Measurements from ENCODE around the gene AOX1. TPM values are rescaled to one million over a fixed set of nuclear protein-coding genes. Genes with fewer than 3 reads are reported as not detected.

The AOX1 gene
- total and polyA plus RNA-seq, 2 of the 8 experiments (the other 6 are each of a cell fraction or from before 2014, with no cell fraction given), result 5.6 to 8.3 TPM

- DNase-seq (ENCODE audit: low read depth in 1 of 2, low spot score in 2 of 2) (no peak), FAIRE-seq (no peak)
- H3K56ac ChIP-seq (replicated peaks; ENCODE audit: insufficient read length, low read depth, low read length), result no peak overlapping the region
- H3K4me1 ChIP-seq (replicated peaks in 1 of 4; ENCODE audit: control insufficient read depth in 3 of 4, insufficient read depth in 4 of 4, low read length in 3 of 4), result no peaks in the 10 kb centered on the region
- no peaks in the 10 kb centered on the region for H4K20me1 ChIP-seq (replicated peaks in 1 of 2; ENCODE audit: control insufficient read depth in 1 of 2, insufficient read depth in 2 of 2, low read length in 2 of 2)
- H2BK15ac ChIP-seq (ENCODE audit: low read length), result no peak overlapping the region
- no peak overlapping the region for H3K27ac ChIP-seq (ENCODE audit: low read depth, low read length)
- H3K4ac ChIP-seq (replicated peaks; ENCODE audit: insufficient read length, low read depth, low read length), result no peak overlapping the region
- H3K14ac ChIP-seq (ENCODE audit: insufficient read length), result no peak overlapping the region
- H3K18ac ChIP-seq (ENCODE audit: extremely low read depth, low read length), result no peak overlapping the region
- H3K23ac ChIP-seq (ENCODE audit: insufficient read length), result no peak overlapping the region
- no peaks in the 10 kb centered on the region for H3K79me2 ChIP-seq (ENCODE audit: control insufficient read depth in 1 of 2, insufficient read depth in 2 of 2, low read length in 2 of 2)
- no peaks in the 10 kb centered on the region for H3K36me3 ChIP-seq (ENCODE audit: control insufficient read depth in 2 of 4, insufficient read depth in 4 of 4, low read length in 3 of 4)
- no peak overlapping the region for H4K8ac ChIP-seq (ENCODE audit: extremely low read depth, insufficient read depth, low read length)
- H3K23me2 ChIP-seq (ENCODE audit: low read depth, low read length), result no peaks in the 10 kb centered on the region
- H2BK120ac ChIP-seq (replicated peaks; ENCODE audit: low read depth, low read length), result no peak overlapping the region
- no peak overlapping the region for H3K4me2 ChIP-seq (ENCODE audit: insufficient read depth in 1 of 2, low read depth in 2 of 2, low read length in 2 of 2)
- no peaks in the 10 kb centered on the region for H3K79me1 ChIP-seq (ENCODE audit: low read depth, low read length)
- WGBS, 2 experiments (ENCODE audit: extremely low coverage in 1 of 2, insufficient coverage in 1 of 2, insufficient read length in 1 of 2, insufficient replicate concordance in 2 of 2, low coverage in 1 of 2, low lambda C conversion rate in 2 of 2, missing lambda C conversion rate in 1 of 2), result 93% methylated on average over 3 of the region's 3 CpGs; no CpG with 5 or more reads in 1 of the 2 experiments
- H3K27me3 ChIP-seq (replicated peaks in 1 of 4; ENCODE audit: control insufficient read depth in 3 of 4, extremely low read depth in 1 of 4, insufficient read depth in 3 of 4, low read length in 3 of 4), result no peaks in the 10 kb centered on the region
- no peaks in the 10 kb centered on the region for H3K9me3 ChIP-seq (ENCODE audit: insufficient read depth in 2 of 2, low read depth in 1 of 2, low read length in 1 of 2)
- H3K4me3 ChIP-seq (ENCODE audit: extremely low read depth in 1 of 4, insufficient read depth in 2 of 4, low read depth in 3 of 4, low read length in 4 of 4), result no peak overlapping the region
- no peak overlapping the region for H2AK5ac ChIP-seq (ENCODE audit: low read depth, low read length)
- H3K9ac ChIP-seq (replicated peaks in 1 of 4; ENCODE audit: extremely low read depth in 1 of 4, low read depth in 3 of 4, low read length in 3 of 4), result no peak overlapping the region
- H4K91ac ChIP-seq (replicated peaks; ENCODE audit: insufficient read length, low read length), result no peak overlapping the region
- H2BK20ac ChIP-seq (ENCODE audit: low read length), result no peak overlapping the region
- H2AFZ ChIP-seq (ENCODE audit: low read length), result no peak overlapping the region
- no peak overlapping the region for H4K5ac ChIP-seq (ENCODE audit: insufficient read length, low read depth, low read length)
- no peak overlapping the region for H2BK5ac ChIP-seq (ENCODE audit: low read depth, low read length)
- no peak overlapping the region for H2BK12ac ChIP-seq (ENCODE audit: low read depth, low read length)
- POLR2A ChIA-PET (ENCODE audit: partially characterized antibody), result no interaction called here
- CTCF ChIA-PET (ENCODE audit: partially characterized antibody), result interaction anchor here (1.2 to 1.5 kb wide), 3 partner anchors 9 to 73 kb away, joined by 3 read pairs; no protein-coding TSS in a partner anchor
- TF ChIP-seq SP2 (IDR thresholded peaks at IDR 0.05; ENCODE audit: low read length) (no peak), KDM4A (IDR thresholded peaks at IDR 0.05; ENCODE audit: low read depth, low read length, severe bottlenecking) (no peak), CHD2 (IDR thresholded peaks at IDR 0.05; ENCODE audit: low read length) (no peak), EP300 (IDR thresholded peaks at IDR 0.05; ENCODE audit: borderline replicate concordance in 1 of 2, low read depth in 2 of 2, low read length in 2 of 2) (no peak), CREB1 (IDR thresholded peaks at IDR 0.05) (no peak), SIX5 (IDR thresholded peaks at IDR 0.05; ENCODE audit: low read depth, low read length) (no peak), RAD21 (IDR thresholded peaks at IDR 0.05 in 1 of 2, conservative IDR thresholded peaks at IDR 0.05 in 1 of 2; ENCODE audit: low read depth in 2 of 2, low read length in 2 of 2) (no peak), ATF3 (IDR thresholded peaks at IDR 0.05; ENCODE audit: insufficient read depth, low read depth, low read length) (no peak), POLR2A (IDR thresholded peaks at IDR 0.05; ENCODE audit: control extremely low read depth in 1 of 2, low read depth in 2 of 2, low read length in 2 of 2) (no peak), YY1 (IDR thresholded peaks at IDR 0.05; ENCODE audit: low read depth, low read length) (no peak), JUND (IDR thresholded peaks at IDR 0.05; ENCODE audit: low read length) (no peak), CTBP2 (IDR thresholded peaks at IDR 0.05; ENCODE audit: borderline replicate concordance, insufficient read depth, insufficient read length, low read length) (no peak)
- TF ChIP-seq, protein P1, sequence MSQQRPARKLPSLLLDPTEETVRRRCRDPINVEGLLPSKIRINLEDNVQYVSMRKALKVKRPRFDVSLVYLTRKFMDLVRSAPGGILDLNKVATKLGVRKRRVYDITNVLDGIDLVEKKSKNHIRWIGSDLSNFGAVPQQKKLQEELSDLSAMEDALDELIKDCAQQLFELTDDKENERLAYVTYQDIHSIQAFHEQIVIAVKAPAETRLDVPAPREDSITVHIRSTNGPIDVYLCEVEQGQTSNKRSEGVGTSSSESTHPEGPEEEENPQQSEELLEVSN (IDR thresholded peaks at IDR 0.05), result no peak
Observed at GRCh38 chr2:200640176-200640575, 54.4 kb downstream of the AOX1 start.
